ENCODE results near the gene TNRC6B.
A peak's percentile ranks its signal among the peaks of the same experiment; 100 is the strongest.

Gene TNRC6B

DNA sequence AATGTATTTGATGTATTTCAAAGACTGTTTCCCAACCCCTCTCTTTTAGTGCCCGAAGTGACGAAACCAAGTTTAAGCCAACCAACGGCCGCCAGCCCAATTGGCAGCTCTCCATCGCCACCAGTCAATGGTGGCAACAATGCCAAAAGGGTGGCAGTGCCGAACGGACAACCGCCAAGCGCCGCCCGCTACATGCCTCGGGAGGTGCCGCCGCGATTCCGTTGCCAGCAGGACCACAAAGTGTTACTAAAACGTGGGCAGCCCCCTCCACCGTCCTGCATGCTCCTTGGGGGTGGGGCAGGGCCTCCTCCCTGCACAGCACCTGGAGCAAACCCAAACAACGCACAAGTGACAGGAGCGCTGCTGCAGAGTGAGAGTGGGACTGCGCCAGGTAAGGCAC is 84.1 kb downstream of the TNRC6B start:
- H3K4me3 ChIP-seq (replicated peaks in 1 of 2; ENCODE audit: low read depth in 2 of 2, low read length in 2 of 2): no peak overlapping the region
- TF ChIP-seq, protein P1, sequence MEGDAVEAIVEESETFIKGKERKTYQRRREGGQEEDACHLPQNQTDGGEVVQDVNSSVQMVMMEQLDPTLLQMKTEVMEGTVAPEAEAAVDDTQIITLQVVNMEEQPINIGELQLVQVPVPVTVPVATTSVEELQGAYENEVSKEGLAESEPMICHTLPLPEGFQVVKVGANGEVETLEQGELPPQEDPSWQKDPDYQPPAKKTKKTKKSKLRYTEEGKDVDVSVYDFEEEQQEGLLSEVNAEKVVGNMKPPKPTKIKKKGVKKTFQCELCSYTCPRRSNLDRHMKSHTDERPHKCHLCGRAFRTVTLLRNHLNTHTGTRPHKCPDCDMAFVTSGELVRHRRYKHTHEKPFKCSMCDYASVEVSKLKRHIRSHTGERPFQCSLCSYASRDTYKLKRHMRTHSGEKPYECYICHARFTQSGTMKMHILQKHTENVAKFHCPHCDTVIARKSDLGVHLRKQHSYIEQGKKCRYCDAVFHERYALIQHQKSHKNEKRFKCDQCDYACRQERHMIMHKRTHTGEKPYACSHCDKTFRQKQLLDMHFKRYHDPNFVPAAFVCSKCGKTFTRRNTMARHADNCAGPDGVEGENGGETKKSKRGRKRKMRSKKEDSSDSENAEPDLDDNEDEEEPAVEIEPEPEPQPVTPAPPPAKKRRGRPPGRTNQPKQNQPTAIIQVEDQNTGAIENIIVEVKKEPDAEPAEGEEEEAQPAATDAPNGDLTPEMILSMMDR (IDR thresholded peaks at IDR 0.05; ENCODE audit: low read depth, low read length): no peak
- no peak for DNase-seq (ENCODE audit: low read depth in 2 of 2)

DNA sequence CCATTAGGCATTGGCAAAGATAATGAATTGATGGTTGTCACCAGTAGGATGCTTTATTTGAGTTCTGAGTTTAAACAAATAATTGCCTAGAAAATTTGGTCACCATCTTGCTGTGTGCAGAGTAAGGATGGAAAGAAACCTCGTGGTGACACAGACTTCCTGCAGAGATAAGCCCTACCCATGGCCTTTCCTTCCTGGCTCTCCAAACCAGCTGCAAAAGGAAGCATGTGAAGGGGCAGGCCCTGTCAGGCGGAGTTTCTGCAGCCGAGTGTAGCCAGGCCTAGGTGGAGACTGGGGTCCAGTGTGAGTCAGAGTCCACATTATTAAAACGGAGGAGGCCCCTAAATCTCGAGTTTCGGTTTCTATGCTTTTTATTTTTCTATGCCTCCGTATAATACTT is 85.5 kb downstream of the TNRC6B start:
- no peak overlapping the region for H3K4me3 ChIP-seq (replicated peaks in 1 of 2; ENCODE audit: low read depth in 2 of 2, low read length in 2 of 2)
- peak; percentile 54 to 78 for DNase-seq (ENCODE audit: low read depth in 2 of 2)
- TF ChIP-seq, protein P1 (IDR thresholded peaks at IDR 0.05; ENCODE audit: low read depth, low read length): no peak

DNA sequence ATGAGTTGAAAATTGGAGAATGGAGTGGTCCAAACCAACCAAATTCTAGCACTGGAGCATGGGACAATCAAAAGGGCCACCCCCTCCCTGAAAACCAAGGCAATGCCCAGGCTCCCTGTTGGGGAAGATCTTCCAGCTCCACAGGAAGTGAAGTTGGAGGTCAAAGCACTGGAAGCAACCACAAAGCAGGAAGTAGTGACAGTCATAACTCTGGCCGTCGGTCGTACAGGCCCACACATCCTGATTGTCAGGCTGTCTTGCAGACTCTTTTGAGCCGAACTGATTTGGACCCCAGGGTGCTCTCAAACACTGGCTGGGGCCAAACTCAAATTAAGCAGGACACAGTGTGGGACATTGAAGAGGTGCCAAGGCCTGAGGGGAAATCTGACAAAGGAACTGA is 88.1 kb downstream of the TNRC6B start:
- TF ChIP-seq, protein P1 (IDR thresholded peaks at IDR 0.05; ENCODE audit: low read depth, low read length): no peak
- no peak overlapping the region for H3K4me3 ChIP-seq (replicated peaks in 1 of 2; ENCODE audit: low read depth in 2 of 2, low read length in 2 of 2)
- DNase-seq (ENCODE audit: low read depth in 2 of 2): no peak

DNA sequence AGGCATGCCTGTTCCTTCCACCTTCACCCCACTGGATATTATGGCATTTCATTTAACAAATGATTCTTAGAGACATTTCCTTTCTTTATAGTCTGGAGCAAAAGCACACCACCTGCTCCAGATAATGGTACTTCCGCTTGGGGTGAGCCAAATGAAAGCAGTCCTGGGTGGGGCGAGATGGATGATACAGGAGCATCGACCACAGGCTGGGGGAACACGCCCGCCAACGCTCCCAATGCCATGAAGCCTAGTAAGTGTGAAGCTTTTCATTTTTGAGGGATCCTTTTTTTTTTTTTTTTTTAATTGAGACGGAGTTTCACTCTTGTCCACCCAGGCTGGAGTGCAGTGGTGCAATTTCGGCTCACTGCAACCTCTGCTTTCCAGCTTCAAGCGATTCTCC is 92.3 kb downstream of the TNRC6B start:
- TF ChIP-seq, protein P1 (IDR thresholded peaks at IDR 0.05; ENCODE audit: low read depth, low read length): no peak
- H3K4me3 ChIP-seq (replicated peaks in 1 of 2; ENCODE audit: low read depth in 2 of 2, low read length in 2 of 2): no peak overlapping the region
- no peak for DNase-seq (ENCODE audit: low read depth in 2 of 2)

DNA sequence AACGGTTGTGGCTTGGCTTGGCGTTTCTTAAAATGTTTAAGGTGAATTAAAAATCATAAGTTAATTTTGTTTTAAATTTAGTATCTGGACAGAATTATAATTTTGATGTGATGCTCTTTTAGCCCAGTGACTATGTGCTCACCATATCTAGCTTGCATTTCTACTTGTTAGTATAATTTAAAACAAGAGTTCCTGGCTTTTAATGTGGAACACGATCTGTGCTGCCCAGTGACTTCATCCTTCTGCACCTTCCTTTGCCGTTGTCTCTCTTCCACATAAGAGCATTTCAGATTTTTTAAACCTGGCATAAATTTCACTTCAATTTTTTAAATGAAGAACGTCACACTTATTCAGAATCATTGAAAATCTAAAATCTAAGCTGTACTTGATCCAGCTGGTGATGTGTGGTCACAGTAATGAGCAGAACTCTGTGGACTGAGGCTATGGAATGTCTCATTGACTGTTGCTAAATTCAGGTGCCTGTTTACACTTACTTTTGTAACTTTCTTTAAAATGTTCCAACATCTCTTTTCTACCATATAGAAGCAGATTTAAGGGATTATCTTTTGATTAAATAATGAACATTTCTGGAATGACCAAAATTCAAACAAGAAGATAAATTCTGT is 93.1 kb downstream of the TNRC6B start:
- TF ChIP-seq, protein P1 (IDR thresholded peaks at IDR 0.05; ENCODE audit: low read depth, low read length): no peak

DNA sequence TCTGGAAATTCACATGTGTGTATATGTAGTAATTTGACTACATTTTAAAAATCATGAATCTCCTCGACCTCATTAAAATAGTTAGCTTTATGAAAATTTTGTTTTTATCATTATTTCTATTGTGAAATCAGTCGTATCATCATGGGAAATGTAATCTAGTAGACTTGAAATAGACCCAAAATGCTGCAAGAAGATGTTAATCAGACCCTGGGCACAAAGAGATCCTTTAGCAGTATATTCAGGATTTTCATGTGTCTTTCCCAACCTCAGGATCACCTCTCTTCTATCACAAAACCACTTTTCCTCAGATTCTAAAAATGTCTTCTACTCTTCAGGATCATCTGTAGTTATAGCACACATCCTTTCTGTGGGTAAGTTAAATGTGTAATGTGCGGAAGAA is 93.7 kb downstream of the TNRC6B start:
- no peak for DNase-seq (ENCODE audit: low read depth in 2 of 2)
- TF ChIP-seq, protein P1 (IDR thresholded peaks at IDR 0.05; ENCODE audit: low read depth, low read length): no peak
- H3K4me3 ChIP-seq (replicated peaks in 1 of 2; ENCODE audit: low read depth in 2 of 2, low read length in 2 of 2): no peak overlapping the region

More for the DNA sequence above, 93.1 kb downstream of the TNRC6B start:
- no peak for DNase-seq (ENCODE audit: low read depth in 2 of 2)
- no peak overlapping the region for H3K4me3 ChIP-seq (replicated peaks in 1 of 2; ENCODE audit: low read depth in 2 of 2, low read length in 2 of 2)

DNA sequence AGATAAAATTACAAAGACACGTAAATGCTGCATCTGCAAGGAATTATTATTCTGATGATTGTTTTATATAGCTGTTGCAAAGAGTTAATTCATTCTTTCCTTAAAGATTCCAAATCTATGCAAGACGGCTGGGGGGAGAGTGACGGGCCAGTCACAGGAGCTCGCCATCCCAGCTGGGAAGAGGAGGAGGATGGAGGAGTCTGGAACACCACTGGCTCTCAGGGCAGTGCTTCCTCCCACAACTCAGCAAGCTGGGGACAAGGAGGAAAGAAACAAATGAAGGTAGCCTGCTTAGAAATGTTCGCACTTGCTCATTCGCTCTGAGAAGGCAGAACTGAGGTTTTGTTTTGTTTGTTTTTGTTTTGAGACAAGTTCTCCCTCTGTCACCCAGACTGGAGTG is 95.6 kb downstream of the TNRC6B start:
- no peak overlapping the region for H3K4me3 ChIP-seq (replicated peaks in 1 of 2; ENCODE audit: low read depth in 2 of 2, low read length in 2 of 2)
- no peak for DNase-seq (ENCODE audit: low read depth in 2 of 2)
- TF ChIP-seq, protein P1 (IDR thresholded peaks at IDR 0.05; ENCODE audit: low read depth, low read length): no peak

Measured in cardiac fibroblast (primary cell).